Stimulated activated CD8-positive, alpha-beta memory T cell treated with anti-CD3 and anti-CD28 coated beads, Interleukin-7, amount 100 ng/mL, for 48 hours (primary cell): ENCODE measurements around the gene GOLGA6L10.
A peak's percentile ranks its signal among the peaks of the same experiment; 100 is the strongest.
"Not testable (repeated sequence)": the region's sequence is repeated elsewhere in the genome, so short reads cannot be mapped to it uniquely, and the experiment has no call there.

Source experiments
- DNase-seq, 2 donors: peaks; one replicate each; pipeline ENCODE4 v3.0.0-alpha.2; 2020; ENCODE audit warnings: low read depth in 1 of 2; ENCODE audit errors: extremely low read depth in 1 of 2

GOLGA6L10 gene

GRCh38 chr15:82301296-82302016 is 47.8 kb downstream of the GOLGA6L10 start:
- no peak for DNase-seq

GRCh38 chr15:82300883-82301282 is 48.4 kb downstream of the GOLGA6L10 start:
- DNase-seq: no peak

- not testable (repeated sequence) for DNase-seq
Observed at GRCh38 chr15:82300326-82300725, 48.9 kb downstream of the GOLGA6L10 start.

- DNase-seq: not testable (repeated sequence)
Observed at GRCh38 chr15:82299511-82299914, 49.8 kb downstream of the GOLGA6L10 start.

GRCh38 chr15:82298520-82298919 is 50.8 kb downstream of the GOLGA6L10 start:
- peak; percentile 12 to 46 for DNase-seq

- DNase-seq: no peak
Observed at GRCh38 chr15:82298032-82298431, 51.2 kb downstream of the GOLGA6L10 start.

- DNase-seq: no peak
Observed at GRCh38 chr15:82297546-82297945, 51.7 kb downstream of the GOLGA6L10 start.

- DNase-seq: no peak
Observed at GRCh38 chr15:82294061-82294690, 55.1 kb downstream of the GOLGA6L10 start.

- no peak for DNase-seq
Observed at GRCh38 chr15:82292271-82292670, 57.0 kb downstream of the GOLGA6L10 start.
